ENCODE measurements around the gene TVP23A. TPM values are rescaled to one million over a fixed set of nuclear protein-coding genes. Genes with fewer than 3 reads are reported as not detected.
"Not testable (repeated sequence)": the region's sequence is repeated elsewhere in the genome, so short reads cannot be mapped to it uniquely, and the experiment has no call there.

Gene TVP23A
- total RNA-seq, 2 donors from 2014 or later, result 0.30 to 0.83 TPM

DNA sequence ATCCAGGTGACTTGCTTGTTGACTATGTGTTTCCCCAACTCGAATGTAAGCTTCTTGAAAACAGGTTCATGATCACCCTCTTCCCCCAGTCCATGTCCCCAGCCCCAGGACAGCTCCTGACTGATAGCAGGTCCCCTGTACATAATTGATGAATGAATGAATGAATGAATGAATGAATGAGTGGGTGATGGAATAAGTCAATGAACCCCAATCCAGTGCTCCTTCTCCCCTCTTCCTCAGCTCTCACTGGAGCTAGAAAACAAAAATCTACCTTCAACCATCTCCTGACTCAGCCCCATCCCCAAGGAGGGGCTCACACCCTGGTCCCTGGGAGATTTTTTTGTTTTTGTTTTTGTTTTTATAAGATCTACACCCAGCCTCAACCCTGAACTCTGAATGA is 16.2 kb upstream of the TVP23A start:
- Histone ChIP-seq H3K36me3 (no peaks in the 10 kb centered on the region), H3K9me3 (no peaks in the 10 kb centered on the region), H3K27ac (no peak overlapping the region), H3K27me3 (no peaks in the 10 kb centered on the region), H3K4me1 (peaks cover 0 to 4% of the 10 kb centered on the region in 2 donors), H3K4me3 (no peak overlapping the region)
- DNase-seq (ENCODE audit: low spot score), result no peak
- TF ChIP-seq CTCF (IDR thresholded peaks at IDR 0.05), result no peak

DNA sequence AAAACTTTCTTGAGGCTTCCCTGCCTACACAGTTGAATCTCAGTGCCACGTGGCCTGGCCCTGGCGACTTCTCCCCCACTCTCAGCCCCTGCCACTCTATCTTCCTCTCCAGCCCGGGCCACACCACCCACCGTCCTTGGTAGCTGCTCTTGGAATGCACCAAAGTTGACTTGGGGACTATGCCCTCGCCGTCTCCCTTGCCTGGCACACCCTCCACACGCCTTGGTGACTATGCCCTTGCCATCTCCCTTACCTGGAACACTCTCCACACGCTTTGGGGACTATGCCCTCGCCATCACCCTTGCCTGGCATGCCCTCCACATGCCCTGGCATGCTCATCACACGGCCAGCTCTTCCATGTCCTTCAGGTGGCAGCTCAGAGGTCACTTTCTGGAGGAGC is 15.5 kb upstream of the TVP23A start:
- no peak overlapping the region for H3K4me3 ChIP-seq
- no peak for DNase-seq (ENCODE audit: low spot score)
- H3K27me3 ChIP-seq, result no peaks in the 10 kb centered on the region
- no peaks in the 10 kb centered on the region for H3K36me3 ChIP-seq
- H3K27ac ChIP-seq, result no peak overlapping the region
- H3K9me3 ChIP-seq, result no peaks in the 10 kb centered on the region
- no peak for TF ChIP-seq CTCF (IDR thresholded peaks at IDR 0.05)
- H3K4me1 ChIP-seq, result peaks cover 0 to 10% of the 10 kb centered on the region in 2 donors

- H3K36me3 ChIP-seq, result no peaks in the 10 kb centered on the region
- no peaks in the 10 kb centered on the region for H3K9me3 ChIP-seq
- H3K4me3 ChIP-seq, result no peak overlapping the region
- no peak for DNase-seq (ENCODE audit: low spot score)
- no peak overlapping the region for H3K27ac ChIP-seq
- TF ChIP-seq CTCF (IDR thresholded peaks at IDR 0.05), result no peak
- H3K4me1 ChIP-seq, result peaks cover 0 to 19% of the 10 kb centered on the region in 2 donors
- H3K27me3 ChIP-seq, result no peaks in the 10 kb centered on the region
These were observed 14.7 kb upstream of the TVP23A start for GRCh38 chr16:10833271-10833670.

- peaks cover 0 to 30% of the 10 kb centered on the region in 2 donors for H3K4me1 ChIP-seq
- H3K36me3 ChIP-seq, result no peaks in the 10 kb centered on the region
- H3K4me3 ChIP-seq, result no peak overlapping the region
- H3K27me3 ChIP-seq, result no peaks in the 10 kb centered on the region
- no peaks in the 10 kb centered on the region for H3K9me3 ChIP-seq
- peak overlapping the region in 1 of 2 donors; percentile 8 for H3K27ac ChIP-seq
- peak; percentile 62 for DNase-seq (ENCODE audit: low spot score)
- TF ChIP-seq CTCF (IDR thresholded peaks at IDR 0.05), result no peak
These were observed 13.6 kb upstream of the TVP23A start for GRCh38 chr16:10831894-10832886.

- H3K36me3 ChIP-seq; H3K9me3 ChIP-seq; DNase-seq (ENCODE audit: low spot score); H3K4me3 ChIP-seq; H3K27me3 ChIP-seq: not testable (repeated sequence)
- H3K27ac ChIP-seq, result peak overlapping the region in 1 of 2 donors; percentile 92
- peaks cover 0 to 38% of the 10 kb centered on the region in 2 donors for H3K4me1 ChIP-seq
These were observed 11.6 kb upstream of the TVP23A start for GRCh38 chr16:10830240-10830639.

- not testable (repeated sequence) for H3K9me3 ChIP-seq; H3K27me3 ChIP-seq; H3K4me3 ChIP-seq; DNase-seq (ENCODE audit: low spot score); H3K36me3 ChIP-seq
- Histone ChIP-seq H3K4me1 (peaks cover 0 to 38% of the 10 kb centered on the region in 2 donors), H3K27ac (peak overlapping the region; percentile 92 to 96)
These were observed 10.9 kb upstream of the TVP23A start for GRCh38 chr16:10829390-10830098.
